Epithelial cell of esophagus (primary cell): ENCODE measurements around the gene UBA6.

ENCODE experiments used
- DNase-seq: peaks from one replicate; pipeline ENCODE4 v3.0.0; 2010; ENCODE audit warnings: low read depth
- H3K4me3 ChIP-seq: 2 replicates; pipeline ENCODE4 v1.5.1; 2011; ENCODE audit warnings: mild to moderate bottlenecking, low read length, control low read depth
- CTCF ChIP-seq: IDR thresholded peaks from 2 replicates; pipeline ENCODE4 v1.5.1; 2011; ENCODE audit warnings: low read depth, mild to moderate bottlenecking, low read length, control low read depth, inconsistent platforms; ENCODE audit not compliant: insufficient read depth; ENCODE audit errors: missing control alignments

UBA6 gene

GRCh38 chr4:67608027-67608426 lies 92.9 kb downstream of the UBA6 start:
- DNase-seq = no peak
- H3K4me3 ChIP-seq = no peak overlapping the region
- TF ChIP-seq CTCF = no peak

GRCh38 chr4:67604749-67605148 lies 96.2 kb downstream of the UBA6 start:
- H3K4me3 ChIP-seq = no peak overlapping the region
- TF ChIP-seq CTCF = no peak
- no peak for DNase-seq

GRCh38 chr4:67604029-67604381 lies 97.0 kb downstream of the UBA6 start:
- no peak for DNase-seq
- TF ChIP-seq CTCF = no peak
- no peak overlapping the region for H3K4me3 ChIP-seq

DNA sequence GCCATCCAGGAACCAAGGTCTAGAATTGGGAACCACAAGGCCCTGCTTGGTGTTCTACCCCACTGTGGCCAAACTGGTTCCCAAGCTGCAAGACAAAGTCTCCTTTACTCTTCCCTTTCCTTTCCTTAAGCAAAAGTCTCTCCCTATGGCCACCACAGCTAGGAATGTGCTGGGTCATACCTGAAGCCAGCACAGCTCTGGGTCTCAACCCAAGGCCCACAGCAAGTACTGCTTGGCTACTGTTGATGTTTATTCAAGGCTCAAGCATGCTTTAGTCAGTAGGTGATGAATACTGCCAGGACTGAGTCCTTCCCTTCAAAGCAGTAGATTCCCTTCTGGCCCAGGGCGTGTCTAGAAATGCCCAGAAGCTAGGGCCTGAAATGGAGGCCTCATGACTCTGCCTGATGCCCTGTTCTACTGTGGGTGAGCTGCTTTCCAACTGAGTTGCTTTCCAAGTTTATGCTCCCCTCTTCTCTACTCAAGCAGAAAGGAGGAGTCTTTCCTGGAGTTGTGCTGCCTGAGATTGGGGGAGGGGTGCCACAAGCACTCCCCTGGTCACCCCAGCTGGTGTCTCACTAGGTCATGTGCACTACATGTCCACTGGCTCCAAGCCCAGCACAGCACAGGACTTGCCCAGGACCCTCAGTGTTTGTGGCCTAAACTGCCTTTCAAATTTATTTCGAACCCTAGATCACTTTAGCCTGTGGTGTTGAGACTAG lies 97.5 kb downstream of the UBA6 start:
- no peak for TF ChIP-seq CTCF
- DNase-seq = peak; percentile 83
- no peak overlapping the region for H3K4me3 ChIP-seq

- DNase-seq = peak; percentile 39
- TF ChIP-seq CTCF = no peak
- no peak overlapping the region for H3K4me3 ChIP-seq
Observed at GRCh38 chr4:67593741-67594175, 107.2 kb downstream of the UBA6 start.

DNA sequence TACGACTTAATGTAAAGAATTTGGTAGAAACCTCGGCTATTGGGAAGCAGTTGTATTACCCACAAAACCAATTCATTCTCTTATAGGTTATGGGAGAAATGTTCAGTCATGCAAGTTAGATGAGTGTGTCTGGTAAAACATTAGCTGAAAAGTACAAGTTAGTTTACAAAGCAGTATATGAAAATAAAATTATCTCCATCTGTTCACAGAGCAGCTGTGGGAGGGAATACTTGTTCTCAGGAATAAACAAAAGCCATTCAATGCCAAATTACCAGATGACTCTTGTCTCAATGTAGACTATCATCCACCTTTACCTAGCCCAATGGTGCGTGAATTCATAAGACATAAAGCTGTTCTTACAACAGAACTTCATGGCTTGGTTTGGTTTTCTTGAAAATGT lies 113.8 kb downstream of the UBA6 start:
- H3K4me3 ChIP-seq = no peak overlapping the region
- no peak for TF ChIP-seq CTCF
- DNase-seq = no peak

GRCh38 chr4:67584496-67584895 lies 116.5 kb downstream of the UBA6 start:
- H3K4me3 ChIP-seq = no peak overlapping the region
- no peak for DNase-seq
- TF ChIP-seq CTCF = no peak
